HG02642 (cell line): Measurements from ENCODE around the gene IYD.

Experiments
- ATAC-seq: cut with Tn5 transposase; IDR thresholded peaks from one replicate; pipeline ENCODE4 v1.9.1; 2021; ENCODE audit warnings: mild to moderate bottlenecking; ENCODE audit not compliant: unreplicated experiment, poor library complexity

IYD gene, protein sequence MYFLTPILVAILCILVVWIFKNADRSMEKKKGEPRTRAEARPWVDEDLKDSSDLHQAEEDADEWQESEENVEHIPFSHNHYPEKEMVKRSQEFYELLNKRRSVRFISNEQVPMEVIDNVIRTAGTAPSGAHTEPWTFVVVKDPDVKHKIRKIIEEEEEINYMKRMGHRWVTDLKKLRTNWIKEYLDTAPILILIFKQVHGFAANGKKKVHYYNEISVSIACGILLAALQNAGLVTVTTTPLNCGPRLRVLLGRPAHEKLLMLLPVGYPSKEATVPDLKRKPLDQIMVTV

DNA sequence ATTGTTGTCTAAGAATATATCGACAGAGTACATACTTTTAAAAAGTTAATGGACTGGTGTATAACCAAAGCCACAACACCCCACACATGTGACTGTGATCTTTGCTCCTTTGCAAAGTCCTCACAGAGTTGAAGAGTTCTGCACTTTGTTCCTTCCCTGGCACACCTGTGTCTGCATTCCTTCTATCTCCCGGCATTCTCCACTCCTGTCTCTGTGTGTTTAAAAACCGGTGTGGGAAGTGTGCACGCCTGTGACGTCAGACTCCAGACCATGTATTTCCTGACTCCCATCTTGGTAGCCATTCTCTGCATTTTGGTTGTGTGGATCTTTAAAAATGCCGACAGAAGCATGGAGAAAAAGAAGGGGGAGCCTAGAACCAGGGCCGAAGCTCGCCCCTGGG lies at the start of gene IYD:
Gene IYD (plus strand): TSS at position 251 of the 400 bp plus-strand sequence. CDS start 20 bp downstream, at position 271.
- ATAC-seq: no peak

DNA sequence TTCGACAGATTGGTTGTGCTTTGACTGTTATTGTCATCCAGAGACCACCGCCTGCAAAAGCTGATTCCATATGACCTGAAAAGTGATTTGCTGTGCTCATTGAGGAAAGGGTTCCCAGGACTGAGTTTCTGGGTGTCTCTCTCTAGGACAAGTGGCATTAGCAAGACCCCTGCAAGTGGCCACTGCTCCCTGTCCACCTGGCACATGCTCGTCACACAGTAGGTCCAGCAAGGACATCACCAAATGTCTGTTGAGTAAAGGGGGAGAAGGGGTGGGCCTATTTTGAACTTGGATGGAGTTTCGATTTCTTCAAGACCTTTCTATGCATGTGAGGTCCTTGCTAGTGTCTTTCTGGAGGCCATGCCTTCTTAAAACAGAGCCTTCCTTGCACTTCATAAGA lies 48.9 kb upstream of the IYD start:
- ATAC-seq: no peak

DNA sequence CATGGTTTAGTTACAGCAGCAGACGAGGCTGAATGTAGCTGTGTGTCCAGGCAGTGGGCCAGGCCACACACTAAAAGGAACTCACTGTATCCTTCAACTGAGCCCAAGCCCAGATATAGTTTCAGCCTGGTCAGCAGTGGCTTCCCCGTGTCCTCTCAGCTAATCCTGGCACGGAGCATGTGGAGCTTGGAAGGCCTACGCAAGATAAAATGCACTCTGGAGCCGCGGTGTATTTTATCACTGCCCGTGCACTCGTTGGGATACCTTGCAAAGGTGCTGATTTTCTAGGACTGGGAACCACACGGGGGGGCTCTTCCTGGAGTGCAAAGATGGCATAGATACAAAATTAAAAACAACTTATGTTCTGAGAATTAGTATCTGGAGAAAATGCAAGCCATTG lies 48.4 kb upstream of the IYD start:
- no peak for ATAC-seq

DNA sequence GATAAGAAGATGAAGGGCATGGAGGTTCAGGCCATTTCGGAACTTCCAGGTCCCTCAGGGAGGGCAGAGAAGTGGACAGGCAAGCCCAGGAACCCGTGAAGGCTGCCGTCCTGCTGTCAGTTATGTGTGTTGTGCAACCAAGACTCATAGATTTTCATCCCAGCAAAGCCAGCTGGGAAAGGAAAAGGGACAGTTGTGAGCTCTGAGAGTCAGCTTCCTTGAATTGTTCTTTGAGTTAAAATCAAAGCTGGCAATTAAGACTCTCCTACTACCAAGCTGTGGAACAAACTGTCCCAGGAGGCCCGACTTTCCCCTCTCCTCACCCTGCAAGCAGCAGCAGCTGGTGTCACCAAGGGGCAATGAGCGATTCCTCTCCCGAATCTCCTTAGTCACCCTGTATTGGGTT lies 46.3 kb upstream of the IYD start:
- ATAC-seq: no peak

DNA sequence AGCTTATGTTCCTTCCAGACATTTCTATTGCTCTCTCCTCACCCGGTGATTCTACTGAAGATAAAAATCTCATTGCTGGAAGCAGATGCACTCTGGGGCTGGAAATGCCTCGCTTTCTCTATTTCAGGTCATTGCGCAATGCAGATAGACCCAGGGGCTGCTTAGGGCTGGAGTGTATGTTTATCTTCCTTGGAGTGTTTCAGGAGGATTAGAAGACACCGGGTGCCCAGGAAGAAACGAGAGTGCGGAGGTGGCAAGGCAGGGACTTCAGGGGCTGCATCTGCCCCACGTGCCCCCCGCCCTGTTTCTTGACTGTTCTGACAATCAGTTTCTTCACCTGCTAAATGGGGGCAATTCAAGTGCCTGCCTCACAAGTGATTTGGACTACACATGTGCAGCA lies 45.6 kb upstream of the IYD start:
- ATAC-seq: no peak

DNA sequence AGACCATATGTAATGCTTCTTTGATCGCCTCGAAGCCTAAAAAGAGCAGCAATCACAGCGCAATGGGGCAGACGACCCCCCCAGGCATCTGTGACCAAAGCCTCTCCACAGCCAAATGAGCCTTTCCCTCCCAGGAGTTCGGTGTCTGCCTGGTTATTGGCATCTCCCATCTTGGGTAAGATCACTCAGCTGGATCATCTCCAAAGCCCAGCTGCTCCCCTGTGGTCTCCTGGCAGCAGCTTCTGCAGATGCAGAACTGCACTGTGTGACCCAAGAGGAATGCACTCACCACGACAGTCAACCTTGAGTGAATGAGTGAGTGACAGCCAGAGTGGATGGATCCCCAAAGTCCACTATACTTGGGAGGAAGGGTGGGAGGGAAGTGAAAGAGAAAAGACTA lies 44.8 kb upstream of the IYD start:
- no peak for ATAC-seq

DNA sequence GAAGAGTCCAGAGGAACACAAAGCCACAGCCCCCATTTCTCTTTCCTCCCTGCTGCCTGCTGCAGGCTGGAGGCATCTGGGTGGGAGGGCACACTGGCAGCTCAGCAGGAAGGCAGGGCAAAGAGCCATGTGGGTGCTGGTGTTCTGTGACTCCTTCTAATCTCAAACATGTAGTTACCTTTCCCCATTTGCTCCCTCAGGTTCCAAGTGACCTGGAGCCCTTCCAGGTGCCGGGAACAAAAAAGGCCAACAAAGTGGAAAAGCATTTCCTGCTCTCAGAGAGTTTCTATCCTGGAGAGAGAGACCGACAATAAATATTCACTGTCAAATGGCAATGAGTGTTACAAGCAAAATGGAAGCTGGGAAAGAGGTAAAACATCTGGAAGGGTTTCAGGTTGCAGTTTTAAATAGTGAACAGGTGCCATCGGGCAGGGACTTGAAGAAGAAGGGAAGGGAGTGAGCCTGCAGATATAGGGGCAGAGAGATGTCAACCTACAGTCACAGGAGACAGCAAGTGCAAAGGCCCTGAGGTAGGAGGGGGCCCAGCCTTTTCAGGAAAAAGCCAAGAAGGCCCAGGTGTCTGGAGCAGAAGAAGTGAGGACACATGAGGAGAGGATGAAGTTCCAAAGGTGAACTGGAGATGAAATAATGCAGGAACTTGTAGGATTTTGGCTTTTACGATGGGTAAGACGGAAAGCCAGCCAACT lies 43.6 kb upstream of the IYD start:
- ATAC-seq: no peak

DNA sequence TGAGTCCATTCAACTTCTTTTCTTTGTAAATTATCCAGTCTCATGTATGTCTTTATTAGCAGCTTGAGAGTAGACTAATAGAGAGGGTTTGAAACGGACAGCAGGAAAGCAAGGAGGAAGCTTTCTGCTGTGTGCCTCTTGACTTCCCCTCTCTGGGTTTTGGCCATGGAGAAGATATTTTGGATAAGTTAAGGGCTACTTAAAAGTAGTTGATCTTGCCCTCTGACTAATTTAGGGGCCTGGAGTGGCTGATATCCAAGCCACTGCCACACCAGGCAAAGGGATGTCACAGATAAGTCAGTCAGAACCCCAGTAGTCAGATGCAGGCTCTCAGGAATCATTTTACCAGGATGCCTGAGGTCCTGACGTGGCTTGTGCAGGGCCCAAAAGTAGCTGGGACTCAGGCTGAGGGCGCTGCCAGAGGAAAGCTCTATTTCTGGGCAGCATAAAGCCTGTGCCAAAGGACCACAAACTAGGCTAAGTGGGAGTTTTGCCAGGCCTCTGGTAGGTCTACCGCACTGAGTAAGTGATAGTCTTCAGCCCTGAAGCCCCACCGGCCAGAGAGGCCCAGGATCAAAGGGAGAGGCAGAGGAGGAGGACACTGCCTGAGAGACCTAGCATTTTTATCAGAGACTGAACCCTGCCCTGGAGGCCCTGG lies 41.6 kb upstream of the IYD start:
- no peak for ATAC-seq

DNA sequence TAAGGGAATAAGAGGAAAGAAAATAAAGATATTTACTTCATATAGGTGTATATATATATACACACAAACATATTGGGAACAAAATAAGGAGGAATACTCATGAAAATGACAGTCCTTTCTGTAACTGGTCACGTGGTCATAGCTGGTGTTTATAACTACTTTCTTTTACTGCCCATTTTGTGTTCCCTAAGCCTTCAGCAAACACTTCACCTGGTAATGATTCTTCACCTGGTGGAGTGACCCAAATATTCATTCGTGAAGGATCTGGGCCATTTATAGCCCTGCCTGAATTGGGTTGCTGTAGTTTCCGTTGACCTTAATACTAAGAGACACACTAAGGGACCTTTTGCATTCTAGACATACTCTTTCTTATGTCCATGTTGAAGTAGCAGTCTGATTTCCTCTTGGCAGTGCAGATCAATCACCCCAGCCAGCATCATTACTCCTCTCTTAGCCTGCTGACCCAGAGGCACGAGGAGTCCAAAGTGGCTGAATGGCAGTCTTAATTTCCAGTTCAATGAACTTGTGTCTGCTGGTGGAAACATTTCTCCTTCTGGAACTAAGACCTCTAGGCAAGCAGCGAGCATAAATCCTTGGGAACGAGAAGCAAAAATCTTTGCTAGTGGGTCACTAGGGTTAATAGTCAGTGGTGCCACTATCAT lies 39.9 kb upstream of the IYD start:
- ATAC-seq: no peak

DNA sequence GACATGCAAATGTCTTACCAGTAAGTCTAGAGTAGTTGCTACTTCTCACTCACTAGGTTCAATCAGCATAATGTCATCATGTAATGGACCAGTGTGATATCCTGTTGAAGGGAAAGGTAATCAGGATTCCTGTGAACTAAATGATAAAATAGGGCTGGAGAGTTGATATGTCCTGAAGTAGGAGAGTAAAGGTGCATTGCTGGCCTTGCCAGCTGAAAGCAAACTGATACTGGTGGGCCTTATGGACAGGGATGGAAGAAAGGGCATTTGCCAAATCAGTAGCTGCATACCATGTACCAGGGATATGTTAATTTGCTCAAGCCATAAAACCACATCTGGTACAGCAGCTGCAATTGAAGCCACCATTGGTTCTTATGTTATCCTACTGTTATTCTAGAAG lies 37.5 kb upstream of the IYD start:
- ATAC-seq: no peak

DNA sequence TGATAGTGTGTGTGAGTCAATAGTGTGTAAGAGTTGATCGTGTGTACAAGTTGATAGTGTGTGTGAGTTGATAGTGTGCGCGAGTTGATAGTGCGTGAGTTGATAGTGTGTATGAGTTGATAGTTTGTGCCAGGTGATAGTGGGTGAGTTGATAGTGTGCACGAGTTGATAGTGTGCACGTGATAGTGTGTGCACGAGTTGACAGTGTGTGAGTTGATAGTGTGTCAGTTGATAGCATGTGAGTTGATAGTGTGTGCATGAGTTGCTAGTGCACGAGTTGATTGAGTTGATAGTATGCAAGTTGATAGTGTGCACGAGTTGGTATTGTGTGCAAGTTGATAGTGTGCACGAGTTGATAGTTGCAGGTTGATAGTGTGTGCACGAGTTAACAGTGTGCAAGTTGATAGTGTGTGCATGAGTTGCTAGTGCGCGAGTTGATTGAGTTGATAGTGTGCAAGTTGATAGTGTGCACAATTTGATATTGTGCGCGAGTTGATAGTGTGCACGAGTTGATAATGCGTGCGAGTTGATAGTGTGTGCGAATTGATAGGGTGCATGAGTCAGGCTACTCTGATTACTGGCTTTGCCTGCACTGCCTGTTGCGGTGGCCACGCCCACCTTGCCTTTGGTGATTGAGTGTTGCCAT lies 35.8 kb upstream of the IYD start:
- no peak for ATAC-seq

DNA sequence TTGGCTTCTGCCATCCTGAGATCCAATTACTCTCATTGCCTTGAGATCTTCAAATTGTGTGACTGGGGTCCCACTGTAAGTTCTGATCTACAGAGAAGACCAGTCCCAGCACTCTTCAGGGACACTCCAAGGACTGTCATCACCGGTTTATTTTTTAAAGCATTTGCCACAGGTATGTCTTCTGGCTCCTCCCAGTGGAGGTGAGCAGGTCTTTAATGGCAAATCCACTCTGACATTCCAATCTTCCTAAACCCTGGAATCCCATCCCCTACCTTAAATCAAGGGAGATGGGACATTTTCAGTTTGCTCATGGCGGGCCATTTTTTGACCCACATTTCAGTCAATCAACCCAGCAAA lies 35.2 kb upstream of the IYD start:
- no peak for ATAC-seq

DNA sequence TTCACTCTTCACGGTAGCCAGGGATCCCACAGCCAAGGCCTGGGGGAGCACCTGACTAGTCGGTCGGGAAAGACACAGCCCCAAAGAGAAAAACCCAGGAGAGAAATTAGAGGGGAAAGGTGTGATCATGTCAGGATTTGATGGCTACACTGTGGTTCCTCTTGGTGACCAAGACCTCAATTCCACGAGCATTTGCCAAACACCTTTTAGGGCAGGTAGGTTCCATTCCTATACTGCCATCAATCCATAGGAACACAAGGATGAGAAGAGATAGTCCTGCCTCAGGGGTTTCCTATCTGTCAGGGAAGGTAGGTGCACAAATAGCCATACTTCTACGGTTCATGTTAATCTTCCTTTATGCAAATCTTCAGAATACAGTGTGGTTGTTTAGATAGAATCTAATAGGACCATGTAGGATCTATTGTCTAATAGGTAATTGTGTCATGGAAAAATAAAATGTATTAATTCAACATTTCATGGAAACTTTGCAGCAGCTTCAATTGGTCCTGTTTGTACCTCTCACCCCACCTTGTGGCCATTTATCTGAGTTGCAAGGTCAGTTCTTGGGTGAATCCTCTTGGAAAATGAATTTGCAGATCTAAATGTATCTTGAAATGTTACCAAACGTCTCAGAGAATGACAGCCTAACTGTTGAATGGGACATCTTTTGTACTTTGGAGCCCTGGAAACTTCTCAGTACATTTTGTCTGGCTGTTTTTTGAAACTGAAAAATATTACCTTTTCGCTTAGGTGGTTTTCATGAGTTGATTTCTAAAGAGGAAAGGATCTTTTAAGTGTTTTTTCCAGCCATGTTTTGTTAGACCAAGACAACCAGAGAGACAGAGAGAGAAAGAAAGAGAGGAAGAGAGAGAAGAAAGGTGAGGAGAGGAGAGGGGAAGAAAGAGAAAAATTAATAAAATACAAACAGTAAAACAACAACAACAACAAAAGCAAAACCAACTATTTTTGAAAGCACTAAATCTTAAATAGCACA lies 33.7 kb upstream of the IYD start:
- ATAC-seq: no peak

DNA sequence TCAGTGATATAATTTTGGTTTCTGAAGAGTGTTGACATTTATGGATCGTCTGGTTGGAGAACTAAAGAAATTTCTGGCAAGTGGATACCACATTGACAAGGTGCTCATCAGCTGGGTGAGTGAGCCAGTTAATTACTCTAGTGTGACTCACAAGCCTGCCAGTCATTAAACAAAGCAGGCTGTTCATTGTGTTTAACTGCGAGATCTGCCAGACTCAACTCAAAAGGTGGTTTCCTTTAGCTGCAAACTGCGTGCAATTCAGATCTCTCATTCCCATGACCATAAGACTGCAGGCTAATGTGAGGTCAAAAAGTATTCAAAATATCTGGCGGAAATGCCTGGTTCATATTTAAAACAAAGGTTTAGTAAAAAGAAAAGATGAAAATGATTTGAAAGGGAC lies 32.5 kb upstream of the IYD start:
- ATAC-seq: no peak

DNA sequence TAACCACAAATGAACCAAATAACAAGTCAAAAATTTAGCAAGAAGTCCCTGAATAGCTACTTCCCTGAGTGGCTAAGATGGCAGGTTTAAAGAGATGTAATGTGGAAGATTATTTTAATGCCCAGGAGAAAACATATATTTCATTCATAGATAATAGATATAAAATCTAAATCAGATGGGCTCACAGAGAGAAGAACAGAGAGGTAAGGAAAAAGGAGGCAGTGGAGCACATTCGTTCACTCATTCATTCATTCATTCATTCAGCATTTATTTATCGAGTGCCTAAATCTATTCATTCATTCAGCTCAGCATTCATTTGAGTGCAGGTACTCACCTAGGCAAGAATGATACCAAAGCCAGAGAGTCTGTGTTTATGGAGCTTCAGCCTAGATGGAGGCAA lies 32.1 kb upstream of the IYD start:
- no peak for ATAC-seq

DNA sequence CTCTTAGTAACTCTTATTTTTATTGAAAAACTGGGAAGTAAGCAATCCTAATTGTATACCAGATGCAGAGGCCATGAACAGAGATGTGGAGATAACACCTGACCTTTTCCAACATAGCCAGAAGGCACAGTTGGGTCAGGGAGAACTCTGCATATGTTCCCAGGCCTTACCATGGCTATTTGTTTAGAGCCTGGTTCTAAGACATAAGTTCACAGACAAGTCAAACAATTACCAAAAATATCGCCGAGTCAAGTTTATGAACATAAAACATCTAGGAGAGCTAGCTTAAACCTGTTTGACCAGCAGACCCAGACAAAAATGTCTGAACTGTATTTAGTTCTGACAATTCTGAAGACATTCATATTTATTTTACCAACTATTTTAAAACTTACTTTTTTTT lies 26.7 kb upstream of the IYD start:
- no peak for ATAC-seq

DNA sequence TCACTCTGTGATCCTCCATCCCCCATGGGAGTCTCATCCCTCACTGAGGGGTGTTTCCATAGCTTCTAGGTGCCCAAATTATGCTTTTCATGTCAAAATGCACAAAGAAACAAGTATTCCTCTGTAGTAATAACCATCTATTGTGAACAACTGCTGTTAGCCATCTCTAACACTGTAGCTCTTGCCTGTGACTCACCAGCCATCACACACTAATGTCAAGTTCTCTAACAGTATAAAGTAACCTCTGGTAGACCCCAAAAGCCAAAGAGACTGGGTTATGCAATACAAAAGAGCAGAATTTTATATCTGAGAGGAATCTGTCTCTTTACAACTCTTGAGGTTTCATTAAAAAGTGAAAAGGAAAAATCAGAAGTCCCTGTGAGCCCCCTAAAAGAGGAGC lies 25.4 kb upstream of the IYD start:
- no peak for ATAC-seq

DNA sequence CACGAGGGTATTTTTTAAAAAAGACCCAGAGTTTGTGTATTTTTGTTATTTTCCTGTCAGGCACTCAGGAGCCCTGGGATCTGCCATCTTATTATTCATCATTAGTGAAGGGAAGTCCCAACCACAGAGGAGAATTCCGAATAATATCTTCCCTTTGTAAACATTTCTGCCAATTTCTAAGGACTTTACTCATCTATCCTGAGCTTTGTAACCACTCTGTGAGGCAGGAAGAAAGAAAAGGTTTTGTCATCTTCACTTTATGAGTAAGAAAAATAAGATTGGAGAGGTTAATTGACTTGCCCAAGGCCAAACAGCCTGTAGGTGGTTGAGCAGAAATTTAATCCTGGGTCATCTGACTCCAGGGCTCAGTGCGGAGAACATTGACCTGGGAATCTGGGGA lies 23.0 kb upstream of the IYD start:
- ATAC-seq: no peak

DNA sequence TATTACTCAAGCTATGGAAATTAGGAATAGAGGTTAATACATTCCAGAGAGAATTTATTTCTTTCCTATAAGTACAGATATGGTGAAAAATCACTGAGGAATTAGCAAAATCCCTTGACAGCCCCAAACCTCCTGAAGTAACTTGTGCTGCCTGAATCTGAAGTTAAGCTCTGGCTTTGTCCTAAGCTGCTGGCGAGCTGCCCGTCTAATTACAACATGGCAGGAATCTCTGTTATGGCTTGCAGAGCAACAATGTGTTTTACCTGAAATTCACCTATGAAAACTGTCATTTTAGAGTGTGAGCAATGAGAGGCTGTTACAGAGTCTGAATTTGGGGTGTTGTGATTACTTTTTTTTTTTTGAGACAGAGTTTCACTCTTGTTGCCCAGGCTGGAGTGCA lies 22.5 kb upstream of the IYD start:
- no peak for ATAC-seq

DNA sequence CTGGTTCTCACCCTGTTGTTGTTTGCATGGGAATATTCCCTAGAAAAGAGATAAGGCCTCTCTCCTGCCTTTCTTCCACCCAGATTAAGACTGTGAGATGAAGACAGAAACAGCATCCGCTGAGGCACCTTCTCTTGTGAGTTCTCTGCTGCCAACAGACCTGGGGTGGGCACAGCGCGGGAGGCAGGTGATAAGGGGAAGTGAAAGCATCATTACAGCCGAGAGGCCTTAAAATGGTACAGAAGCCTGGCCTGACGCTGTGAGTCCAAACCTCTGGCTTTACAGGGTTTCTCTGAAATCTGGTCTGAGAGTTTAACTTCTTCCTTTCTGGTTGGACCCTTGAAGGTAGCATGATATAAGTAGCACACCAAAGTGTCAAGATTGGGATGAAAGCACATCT lies 21.0 kb upstream of the IYD start:
- no peak for ATAC-seq
